ENCODE measurements around the gene TOGARAM2. TPM values are rescaled to one million over a fixed set of nuclear protein-coding genes. Genes with fewer than 3 reads are reported as not detected.

The TOGARAM2 gene
- total and polyA plus RNA-seq, 2 of the 8 experiments (the other 6 are each of a cell fraction or from before 2014, with no cell fraction given): 0.42 to 1.4 TPM

- DNase-seq (ENCODE audit: low read depth in 1 of 2, low spot score in 2 of 2) (no peak), FAIRE-seq (no peak)
- Histone ChIP-seq H2BK5ac (ENCODE audit: low read depth, low read length) (no peak overlapping the region), H3K79me1 (ENCODE audit: low read depth, low read length) (no peaks in the 10 kb centered on the region; the same call in 1 of the 2 replicates), H3K9me3 (ENCODE audit: insufficient read depth in 2 of 2, low read depth in 1 of 2, low read length in 1 of 2) (peaks cover 0 to 12% of the 10 kb centered on the region in 2 experiments; a peak in 1 of 4 replicates), H2AFZ (ENCODE audit: low read length) (no peak overlapping the region), H3K4me1 (replicated peaks in 1 of 4; ENCODE audit: control insufficient read depth in 3 of 4, insufficient read depth in 4 of 4, low read length in 3 of 4) (peaks cover 0 to 11% (median 7%) of the 10 kb centered on the region in 4 experiments; a peak in 5 of 7 replicates), H3K4me3 (ENCODE audit: extremely low read depth in 1 of 4, insufficient read depth in 2 of 4, low read depth in 3 of 4, low read length in 4 of 4) (no peak overlapping the region), H3K23me2 (ENCODE audit: low read depth, low read length) (peaks cover 13% of the 10 kb centered on the region), H3K14ac (ENCODE audit: insufficient read length) (no peak overlapping the region), H3K27me3 (replicated peaks in 1 of 4; ENCODE audit: control insufficient read depth in 3 of 4, extremely low read depth in 1 of 4, insufficient read depth in 3 of 4, low read length in 3 of 4) (no peaks in the 10 kb centered on the region; a peak in 1 of 7 replicates), H2BK20ac (ENCODE audit: low read length) (no peak overlapping the region), H4K91ac (replicated peaks; ENCODE audit: insufficient read length, low read length) (no peak overlapping the region), H4K5ac (ENCODE audit: insufficient read length, low read depth, low read length) (no peak overlapping the region), H3K79me2 (ENCODE audit: control insufficient read depth in 1 of 2, insufficient read depth in 2 of 2, low read length in 2 of 2) (no peaks in the 10 kb centered on the region), H2AK5ac (ENCODE audit: low read depth, low read length) (no peak overlapping the region), H3K4ac (replicated peaks; ENCODE audit: insufficient read length, low read depth, low read length) (no peak overlapping the region), H3K18ac (ENCODE audit: extremely low read depth, low read length) (no peak overlapping the region), H3K9ac (replicated peaks in 1 of 4; ENCODE audit: extremely low read depth in 1 of 4, low read depth in 3 of 4, low read length in 3 of 4) (no peak overlapping the region), H2BK12ac (ENCODE audit: low read depth, low read length) (no peak overlapping the region; the same call in 1 of the 2 replicates), H3K56ac (replicated peaks; ENCODE audit: insufficient read length, low read depth, low read length) (no peak overlapping the region), H4K8ac (ENCODE audit: extremely low read depth, insufficient read depth, low read length) (no peak overlapping the region), H3K4me2 (ENCODE audit: insufficient read depth in 1 of 2, low read depth in 2 of 2, low read length in 2 of 2) (no peak overlapping the region), H3K27ac (ENCODE audit: low read depth, low read length) (no peak overlapping the region), H4K20me1 (replicated peaks in 1 of 2; ENCODE audit: control insufficient read depth in 1 of 2, insufficient read depth in 2 of 2, low read length in 2 of 2) (peaks cover 0 to 13% of the 10 kb centered on the region in 2 experiments), H3K36me3 (ENCODE audit: control insufficient read depth in 2 of 4, insufficient read depth in 4 of 4, low read length in 3 of 4) (no peaks in the 10 kb centered on the region; a peak in 1 of 8 replicates), H3K23ac (ENCODE audit: insufficient read length) (no peak overlapping the region), H2BK120ac (replicated peaks; ENCODE audit: low read depth, low read length) (no peak overlapping the region), H2BK15ac (ENCODE audit: low read length) (no peak overlapping the region)
- no peak for TF ChIP-seq CHD1 (IDR thresholded peaks at IDR 0.05; ENCODE audit: low read depth, low read length)
- TF ChIP-seq SAP30 (IDR thresholded peaks at IDR 0.05; ENCODE audit: insufficient read depth, insufficient replicate concordance, low read length): no peak
- no peak for TF ChIP-seq ASH2L (IDR thresholded peaks at IDR 0.05; ENCODE audit: low read length)
- no peak for TF ChIP-seq SIN3A (conservative IDR thresholded peaks at IDR 0.05 in 1 of 2, IDR thresholded peaks at IDR 0.05 in 1 of 2; ENCODE audit: low read depth in 1 of 2, low read length in 2 of 2)
- TF ChIP-seq TBP (IDR thresholded peaks at IDR 0.05; ENCODE audit: low read depth, low read length): no peak
- TF ChIP-seq NANOG (IDR thresholded peaks at IDR 0.05; ENCODE audit: insufficient read depth, low read depth, low read length, poor library complexity, severe bottlenecking): no peak
- no peak for TF ChIP-seq HDAC2 (IDR thresholded peaks at IDR 0.05; ENCODE audit: borderline replicate concordance in 1 of 2, low read depth in 2 of 2, low read length in 2 of 2)
- TF ChIP-seq POU5F1 (IDR thresholded peaks at IDR 0.05; ENCODE audit: low read depth, low read length): no peak
- no peak for TF ChIP-seq SIX5 (IDR thresholded peaks at IDR 0.05; ENCODE audit: low read depth, low read length)
- ChIA-PET POLR2A (ENCODE audit: partially characterized antibody) (no interaction called here), CTCF (ENCODE audit: partially characterized antibody) (no interaction called here)
- 87% methylated on average over 2 of the region's 2 CpGs; no CpG with 5 or more reads in 1 of the 2 experiments for WGBS, 2 experiments (ENCODE audit: extremely low coverage in 1 of 2, insufficient coverage in 1 of 2, insufficient read length in 1 of 2, insufficient replicate concordance in 2 of 2, low coverage in 1 of 2, low lambda C conversion rate in 2 of 2, missing lambda C conversion rate in 1 of 2)
These were observed 25.8 kb downstream of the TOGARAM2 start for GRCh38 chr2:29006980-29007301.

Data from H1 (cell line).